ENCODE measurements around the gene CYTH1.

GRCh38 chr17:78787444-78787843 is 5.4 kb upstream of the CYTH1 start:
- TF ChIP-seq EZH2 (IDR thresholded peaks at IDR 0.05; ENCODE audit: insufficient read depth, poor library complexity, severe bottlenecking), result no peak
- TF ChIP-seq EZH2phosphoT487 (IDR thresholded peaks at IDR 0.05; ENCODE audit: insufficient read depth, low read depth), result no peak

Measured in GM23248 (cell line).